SK-N-SH treated with all-trans-retinoic acid at 6 μM for 48 hours (cell line): ENCODE results near the gene AFDN.

Source experiments
- ATAC-seq: fragments of 200-7000 bp; cut with Tn5 transposase; 3 replicates; pipeline ENCODE4 v1.9.1; 2020; ENCODE audit warnings: mild to moderate bottlenecking, moderate library complexity
- ARNTL ChIP-seq: fragments of 450-650 bp; formaldehyde crosslinking; IDR thresholded peaks from 2 replicates; pipeline ENCODE4 v1.5.0; 2020; ENCODE audit warnings: low read depth, mild to moderate bottlenecking, moderate library complexity, borderline replicate concordance
- BACH2 ChIP-seq: fragments of 250-450 bp; sonication (Bioruptor Pico); IDR thresholded peaks from 2 replicates; pipeline ENCODE4 v1.9.0; 2021; ENCODE audit warnings: mild to moderate bottlenecking, borderline replicate concordance
- CSDC2 ChIP-seq: fragments of 250-450 bp; sonication (Bioruptor Pico); IDR thresholded peaks from 2 replicates; pipeline ENCODE4 v1.5.0; 2020; ENCODE audit warnings: mild to moderate bottlenecking, moderate library complexity
- GLIS3 ChIP-seq: fragments of 250-450 bp; sonication (Bioruptor Pico); IDR thresholded peaks from 2 replicates; pipeline ENCODE4 v1.5.0; 2020; ENCODE audit warnings: mild to moderate bottlenecking, moderate library complexity
- ISL1 ChIP-seq: fragments of 250-450 bp; sonication (Bioruptor Pico); IDR thresholded peaks from 2 replicates; pipeline ENCODE4 v2.1.2; 2022; ENCODE audit warnings: mild to moderate bottlenecking, moderate library complexity
- OSR1 ChIP-seq: fragments of 250-450 bp; sonication (Bioruptor Pico); IDR thresholded peaks from 2 replicates; pipeline ENCODE4 v1.8.0; 2022; ENCODE audit warnings: moderate library complexity, mild to moderate bottlenecking, inconsistent platforms
- PPARA ChIP-seq: fragments of 250-450 bp; sonication (Bioruptor Pico); IDR thresholded peaks from 2 replicates; pipeline ENCODE4 v1.5.0; 2020; ENCODE audit warnings: mild to moderate bottlenecking, borderline replicate concordance
- RARB ChIP-seq: fragments of 250-450 bp; sonication (Bioruptor Pico); IDR thresholded peaks from 2 replicates; pipeline ENCODE4 v1.8.0; 2021; ENCODE audit warnings: mild to moderate bottlenecking, moderate library complexity
- SNAI2 ChIP-seq: fragments of 250-450 bp; sonication (Bioruptor Pico); IDR thresholded peaks from 2 replicates; pipeline ENCODE4 v1.5.0; 2020; ENCODE audit warnings: mild to moderate bottlenecking, moderate library complexity
- TOX ChIP-seq: fragments of 250-450 bp; sonication (Bioruptor Pico); IDR thresholded peaks from 2 replicates; pipeline ENCODE4 v1.8.0; 2021; ENCODE audit warnings: mild to moderate bottlenecking, moderate library complexity, borderline replicate concordance
- ZC3H10 ChIP-seq: fragments of 250-450 bp; sonication (Bioruptor Pico); IDR thresholded peaks from 2 replicates; pipeline ENCODE4 v1.5.1; 2021; ENCODE audit warnings: mild to moderate bottlenecking, moderate library complexity
- ZFP3 ChIP-seq: fragments of 250-450 bp; sonication (Bioruptor Pico); IDR thresholded peaks from 2 replicates; pipeline ENCODE4 v1.5.0; 2020; ENCODE audit warnings: mild to moderate bottlenecking, moderate library complexity
- ZFP30 ChIP-seq: fragments of 450-650 bp; formaldehyde crosslinking; IDR thresholded peaks from 2 replicates; pipeline ENCODE4 v1.5.0; 2022; ENCODE audit warnings: mild to moderate bottlenecking, moderate library complexity
- ZNF565 ChIP-seq: fragments of 450-650 bp; formaldehyde crosslinking; conservative IDR thresholded peaks from 2 replicates; pipeline ENCODE4 v1.5.0; 2020; ENCODE audit warnings: low read depth, mild to moderate bottlenecking, moderate library complexity
- ZNF70 ChIP-seq: fragments of 450-650 bp; formaldehyde crosslinking; IDR thresholded peaks from 2 replicates; pipeline ENCODE4 v1.5.0; 2020; ENCODE audit warnings: mild to moderate bottlenecking, moderate library complexity
- TF ChIP-seq, protein P1 (sequence below): fragments of 250-450 bp; sonication (Bioruptor Pico); IDR thresholded peaks from 2 replicates; pipeline ENCODE4 v1.8.0; 2021; ENCODE audit warnings: low read depth, mild to moderate bottlenecking, moderate library complexity, borderline replicate concordance
- TF ChIP-seq, protein P2 (sequence below): fragments of 250-450 bp; sonication (Bioruptor Pico); IDR thresholded peaks from 2 replicates; pipeline ENCODE4 v1.5.1; 2020; ENCODE audit warnings: low read depth, mild to moderate bottlenecking, moderate library complexity
- TF ChIP-seq, protein P3 (sequence below): fragments of 250-450 bp; sonication (Bioruptor Pico); IDR thresholded peaks from 2 replicates; pipeline ENCODE4 v1.8.0; 2020; ENCODE audit warnings: mild to moderate bottlenecking, moderate library complexity, borderline replicate concordance
- TF ChIP-seq, protein P4 (sequence below): fragments of 250-450 bp; sonication (Bioruptor Pico); IDR thresholded peaks from 2 replicates; pipeline ENCODE4 v1.5.0; 2020; ENCODE audit warnings: mild to moderate bottlenecking, moderate library complexity
- TF ChIP-seq, protein P5 (sequence below): fragments of 250-450 bp; sonication (Bioruptor Pico); IDR thresholded peaks from 2 replicates; pipeline ENCODE4 v1.5.1; 2021; ENCODE audit warnings: mild to moderate bottlenecking, moderate library complexity

AFDN gene

DNA sequence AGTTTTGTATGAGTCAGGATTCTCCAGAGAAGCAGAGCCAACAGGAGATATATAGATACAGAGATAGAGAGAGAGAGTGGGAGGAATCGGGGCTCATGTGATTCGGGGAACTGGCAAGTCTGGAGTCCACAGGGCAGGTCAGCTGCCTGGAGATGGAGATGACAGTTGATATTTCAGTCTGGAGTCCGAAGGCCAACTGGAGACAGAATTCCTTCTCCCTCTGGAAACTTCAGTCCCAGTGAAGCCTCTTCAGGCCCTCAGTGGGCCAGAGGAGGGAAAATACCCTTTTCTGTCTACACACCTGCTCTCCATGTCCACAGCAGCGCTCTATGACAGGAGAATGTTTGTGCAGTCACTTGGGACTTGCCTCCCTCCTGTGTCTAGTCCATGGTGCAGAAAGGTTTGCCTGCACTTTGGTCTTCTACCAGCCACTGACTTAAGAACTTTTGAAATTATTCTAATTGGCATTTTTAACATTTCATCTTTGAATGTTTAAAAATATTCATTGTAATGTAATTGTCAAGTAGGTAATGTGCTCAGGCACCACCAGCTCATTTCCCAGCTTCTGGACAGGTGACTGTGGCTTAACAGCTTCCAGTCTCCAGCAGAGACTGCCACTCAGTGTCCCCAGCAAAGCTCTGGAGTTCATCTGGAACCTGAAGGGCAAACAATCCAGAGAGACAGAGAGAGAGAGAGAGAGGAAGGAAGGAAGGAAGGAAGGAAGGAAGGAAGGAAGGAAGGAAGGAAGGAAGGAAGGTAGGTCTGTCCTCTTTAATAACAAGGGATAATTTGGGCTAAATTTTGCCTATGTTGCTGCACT, 43.8 kb upstream of the AFDN start (continued):
- TF ChIP-seq, protein P1, sequence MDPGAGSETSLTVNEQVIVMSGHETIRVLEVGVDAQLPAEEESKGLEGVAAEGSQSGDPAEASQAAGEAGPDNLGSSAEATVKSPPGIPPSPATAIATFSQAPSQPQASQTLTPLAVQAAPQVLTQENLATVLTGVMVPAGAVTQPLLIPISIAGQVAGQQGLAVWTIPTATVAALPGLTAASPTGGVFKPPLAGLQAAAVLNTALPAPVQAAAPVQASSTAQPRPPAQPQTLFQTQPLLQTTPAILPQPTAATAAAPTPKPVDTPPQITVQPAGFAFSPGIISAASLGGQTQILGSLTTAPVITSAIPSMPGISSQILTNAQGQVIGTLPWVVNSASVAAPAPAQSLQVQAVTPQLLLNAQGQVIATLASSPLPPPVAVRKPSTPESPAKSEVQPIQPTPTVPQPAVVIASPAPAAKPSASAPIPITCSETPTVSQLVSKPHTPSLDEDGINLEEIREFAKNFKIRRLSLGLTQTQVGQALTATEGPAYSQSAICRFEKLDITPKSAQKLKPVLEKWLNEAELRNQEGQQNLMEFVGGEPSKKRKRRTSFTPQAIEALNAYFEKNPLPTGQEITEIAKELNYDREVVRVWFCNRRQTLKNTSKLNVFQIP (CRISPR knock-in tag) = no peak
- TF ChIP-seq ISL1 (CRISPR knock-in tag) = no peak

DNA sequence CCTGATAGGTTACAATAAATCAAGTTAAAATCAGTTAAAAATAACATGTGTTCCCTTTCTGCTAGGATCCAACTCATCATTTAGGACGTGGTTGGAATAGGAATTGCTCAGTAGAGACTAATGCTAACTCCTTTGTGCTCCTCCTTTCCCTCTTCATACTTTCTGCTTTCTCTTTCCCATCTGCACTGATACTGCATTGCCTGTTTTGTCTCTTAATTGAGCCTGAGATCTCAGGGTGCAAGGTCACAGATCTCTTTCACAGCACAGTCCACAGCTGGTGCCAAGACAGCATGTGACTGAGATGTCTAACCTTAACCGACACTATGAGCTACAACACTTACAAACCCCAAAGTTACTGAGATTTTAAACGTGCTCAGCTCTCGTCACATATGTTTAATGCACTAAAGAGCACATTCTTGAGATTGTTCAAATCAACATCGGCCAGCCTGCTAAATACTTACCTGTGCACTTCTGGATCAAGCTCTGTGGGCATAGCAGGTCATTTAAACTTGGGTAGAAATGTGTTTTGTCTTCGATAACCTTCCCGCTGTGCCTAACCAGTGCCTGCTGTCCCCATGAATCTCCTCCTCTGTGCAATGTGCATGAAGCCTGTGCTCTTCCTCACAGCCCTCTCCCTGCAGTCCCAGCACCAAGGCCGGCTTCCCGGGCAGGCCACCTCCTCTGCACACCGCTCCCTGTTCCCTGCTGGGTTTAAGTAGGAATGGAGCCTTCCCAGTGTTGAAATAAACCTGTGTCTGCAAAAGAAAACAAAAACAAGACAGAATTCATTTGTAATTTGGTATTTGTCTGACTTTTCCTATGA, 39.6 kb upstream of the AFDN start:
- TF ChIP-seq, protein P2, sequence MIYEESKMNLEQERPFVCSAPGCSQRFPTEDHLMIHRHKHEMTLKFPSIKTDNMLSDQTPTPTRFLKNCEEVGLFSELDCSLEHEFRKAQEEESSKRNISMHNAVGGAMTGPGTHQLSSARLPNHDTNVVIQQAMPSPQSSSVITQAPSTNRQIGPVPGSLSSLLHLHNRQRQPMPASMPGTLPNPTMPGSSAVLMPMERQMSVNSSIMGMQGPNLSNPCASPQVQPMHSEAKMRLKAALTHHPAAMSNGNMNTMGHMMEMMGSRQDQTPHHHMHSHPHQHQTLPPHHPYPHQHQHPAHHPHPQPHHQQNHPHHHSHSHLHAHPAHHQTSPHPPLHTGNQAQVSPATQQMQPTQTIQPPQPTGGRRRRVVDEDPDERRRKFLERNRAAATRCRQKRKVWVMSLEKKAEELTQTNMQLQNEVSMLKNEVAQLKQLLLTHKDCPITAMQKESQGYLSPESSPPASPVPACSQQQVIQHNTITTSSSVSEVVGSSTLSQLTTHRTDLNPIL (CRISPR knock-in tag) = no peak
- TF ChIP-seq ZFP30 (CRISPR knock-in tag) = no peak
- TF ChIP-seq SNAI2 (CRISPR knock-in tag) = no peak
- TF ChIP-seq BACH2 (CRISPR knock-in tag) = no peak
- TF ChIP-seq ZNF70 (CRISPR knock-in tag) = no peak
- TF ChIP-seq, protein P3, sequence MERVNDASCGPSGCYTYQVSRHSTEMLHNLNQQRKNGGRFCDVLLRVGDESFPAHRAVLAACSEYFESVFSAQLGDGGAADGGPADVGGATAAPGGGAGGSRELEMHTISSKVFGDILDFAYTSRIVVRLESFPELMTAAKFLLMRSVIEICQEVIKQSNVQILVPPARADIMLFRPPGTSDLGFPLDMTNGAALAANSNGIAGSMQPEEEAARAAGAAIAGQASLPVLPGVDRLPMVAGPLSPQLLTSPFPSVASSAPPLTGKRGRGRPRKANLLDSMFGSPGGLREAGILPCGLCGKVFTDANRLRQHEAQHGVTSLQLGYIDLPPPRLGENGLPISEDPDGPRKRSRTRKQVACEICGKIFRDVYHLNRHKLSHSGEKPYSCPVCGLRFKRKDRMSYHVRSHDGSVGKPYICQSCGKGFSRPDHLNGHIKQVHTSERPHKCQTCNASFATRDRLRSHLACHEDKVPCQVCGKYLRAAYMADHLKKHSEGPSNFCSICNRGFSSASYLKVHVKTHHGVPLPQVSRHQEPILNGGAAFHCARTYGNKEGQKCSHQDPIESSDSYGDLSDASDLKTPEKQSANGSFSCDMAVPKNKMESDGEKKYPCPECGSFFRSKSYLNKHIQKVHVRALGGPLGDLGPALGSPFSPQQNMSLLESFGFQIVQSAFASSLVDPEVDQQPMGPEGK (CRISPR knock-in tag) = no peak
- TF ChIP-seq OSR1 (CRISPR knock-in tag) = no peak
- no peak for TF ChIP-seq ZFP3 (CRISPR knock-in tag)
- no peak for TF ChIP-seq ZNF565 (CRISPR knock-in tag)
- no peak for TF ChIP-seq ISL1 (CRISPR knock-in tag)
- no peak for TF ChIP-seq ARNTL (CRISPR knock-in tag)
- TF ChIP-seq, protein P4, sequence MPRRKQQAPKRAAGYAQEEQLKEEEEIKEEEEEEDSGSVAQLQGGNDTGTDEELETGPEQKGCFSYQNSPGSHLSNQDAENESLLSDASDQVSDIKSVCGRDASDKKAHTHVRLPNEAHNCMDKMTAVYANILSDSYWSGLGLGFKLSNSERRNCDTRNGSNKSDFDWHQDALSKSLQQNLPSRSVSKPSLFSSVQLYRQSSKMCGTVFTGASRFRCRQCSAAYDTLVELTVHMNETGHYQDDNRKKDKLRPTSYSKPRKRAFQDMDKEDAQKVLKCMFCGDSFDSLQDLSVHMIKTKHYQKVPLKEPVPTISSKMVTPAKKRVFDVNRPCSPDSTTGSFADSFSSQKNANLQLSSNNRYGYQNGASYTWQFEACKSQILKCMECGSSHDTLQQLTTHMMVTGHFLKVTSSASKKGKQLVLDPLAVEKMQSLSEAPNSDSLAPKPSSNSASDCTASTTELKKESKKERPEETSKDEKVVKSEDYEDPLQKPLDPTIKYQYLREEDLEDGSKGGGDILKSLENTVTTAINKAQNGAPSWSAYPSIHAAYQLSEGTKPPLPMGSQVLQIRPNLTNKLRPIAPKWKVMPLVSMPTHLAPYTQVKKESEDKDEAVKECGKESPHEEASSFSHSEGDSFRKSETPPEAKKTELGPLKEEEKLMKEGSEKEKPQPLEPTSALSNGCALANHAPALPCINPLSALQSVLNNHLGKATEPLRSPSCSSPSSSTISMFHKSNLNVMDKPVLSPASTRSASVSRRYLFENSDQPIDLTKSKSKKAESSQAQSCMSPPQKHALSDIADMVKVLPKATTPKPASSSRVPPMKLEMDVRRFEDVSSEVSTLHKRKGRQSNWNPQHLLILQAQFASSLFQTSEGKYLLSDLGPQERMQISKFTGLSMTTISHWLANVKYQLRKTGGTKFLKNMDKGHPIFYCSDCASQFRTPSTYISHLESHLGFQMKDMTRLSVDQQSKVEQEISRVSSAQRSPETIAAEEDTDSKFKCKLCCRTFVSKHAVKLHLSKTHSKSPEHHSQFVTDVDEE (CRISPR knock-in tag) = no peak
- TF ChIP-seq, protein P5, sequence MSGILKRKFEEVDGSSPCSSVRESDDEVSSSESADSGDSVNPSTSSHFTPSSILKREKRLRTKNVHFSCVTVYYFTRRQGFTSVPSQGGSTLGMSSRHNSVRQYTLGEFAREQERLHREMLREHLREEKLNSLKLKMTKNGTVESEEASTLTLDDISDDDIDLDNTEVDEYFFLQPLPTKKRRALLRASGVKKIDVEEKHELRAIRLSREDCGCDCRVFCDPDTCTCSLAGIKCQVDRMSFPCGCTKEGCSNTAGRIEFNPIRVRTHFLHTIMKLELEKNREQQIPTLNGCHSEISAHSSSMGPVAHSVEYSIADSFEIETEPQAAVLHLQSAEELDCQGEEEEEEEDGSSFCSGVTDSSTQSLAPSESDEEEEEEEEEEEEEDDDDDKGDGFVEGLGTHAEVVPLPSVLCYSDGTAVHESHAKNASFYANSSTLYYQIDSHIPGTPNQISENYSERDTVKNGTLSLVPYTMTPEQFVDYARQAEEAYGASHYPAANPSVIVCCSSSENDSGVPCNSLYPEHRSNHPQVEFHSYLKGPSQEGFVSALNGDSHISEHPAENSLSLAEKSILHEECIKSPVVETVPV (CRISPR knock-in tag) = no peak
- TF ChIP-seq PPARA (CRISPR knock-in tag) = no peak
- TF ChIP-seq ZC3H10 (CRISPR knock-in tag) = no peak
- TF ChIP-seq CSDC2 (CRISPR knock-in tag) = no peak
- TF ChIP-seq GLIS3 = no peak
- TF ChIP-seq RARB = no peak
- no peak for TF ChIP-seq TOX (CRISPR knock-in tag)
- no peak for ATAC-seq
